Endothelial cell of hepatic sinusoid (primary cell): ENCODE measurements around the gene PPL.
"Not testable (repeated sequence)": the region's sequence is repeated elsewhere in the genome, so short reads cannot be mapped to it uniquely, and the experiment has no call there.

Experiments used
- in situ Hi-C: cut with HindIII; loops from 2 replicates; pipeline ENCODE4 v1.10.0; 2017; ENCODE audit warnings: low sequenced_read_pairs

The PPL gene

GRCh38 chr16:4913130-4913773, 23.7 kb downstream of the PPL start:
- in situ Hi-C loops = no loop called here

GRCh38 chr16:4911970-4912386, 25.0 kb downstream of the PPL start:
- in situ Hi-C loops = no loop called here

- in situ Hi-C loops = no loop called here
Observed at GRCh38 chr16:4910828-4911227, 26.1 kb downstream of the PPL start.

GRCh38 chr16:4909825-4910224, 27.1 kb downstream of the PPL start:
- in situ Hi-C loops = no loop called here

- in situ Hi-C loops = no loop called here
Observed at GRCh38 chr16:4908854-4909401, 28.0 kb downstream of the PPL start.

- in situ Hi-C loops = no loop called here
Observed at GRCh38 chr16:4904942-4905615, 31.9 kb downstream of the PPL start.

- in situ Hi-C loops = no loop called here
Observed at GRCh38 chr16:4904108-4904941, 32.6 kb downstream of the PPL start.

GRCh38 chr16:4902038-4902437, 34.9 kb downstream of the PPL start:
- in situ Hi-C loops = no loop called here

- in situ Hi-C loops = no loop called here
Observed at GRCh38 chr16:4900750-4901149, 36.2 kb downstream of the PPL start.

- in situ Hi-C loops = no loop called here
Observed at GRCh38 chr16:4900036-4900435, 36.9 kb downstream of the PPL start.

- in situ Hi-C loops = no loop called here
Observed at GRCh38 chr16:4899474-4899846, 37.5 kb downstream of the PPL start.

GRCh38 chr16:4898811-4899473, 38.0 kb downstream of the PPL start:
- in situ Hi-C loops = no loop called here

- in situ Hi-C loops = no loop called here
Observed at GRCh38 chr16:4897328-4897727, 39.6 kb downstream of the PPL start.

GRCh38 chr16:4896761-4897160, 40.2 kb downstream of the PPL start:
- in situ Hi-C loops = not testable (repeated sequence)

GRCh38 chr16:4895366-4895765, 41.6 kb downstream of the PPL start:
- in situ Hi-C loops = no loop called here

- in situ Hi-C loops = no loop called here
Observed at GRCh38 chr16:4894276-4895150, 42.4 kb downstream of the PPL start.

GRCh38 chr16:4893103-4893862, 43.7 kb downstream of the PPL start:
- in situ Hi-C loops = no loop called here

GRCh38 chr16:4892361-4893102, 44.4 kb downstream of the PPL start:
- in situ Hi-C loops = no loop called here

- in situ Hi-C loops = no loop called here
Observed at GRCh38 chr16:4891886-4892216, 45.1 kb downstream of the PPL start.
